HG02870 (cell line): ENCODE results near the gene PARD3.
"Not testable (repeated sequence)": the region's sequence is repeated elsewhere in the genome, so short reads cannot be mapped to it uniquely, and the experiment has no call there.

Experiments
- ATAC-seq: cut with Tn5 transposase; IDR thresholded peaks from one replicate; pipeline ENCODE4 v1.9.1; 2021; ENCODE audit warnings: mild to moderate bottlenecking, moderate library complexity; ENCODE audit not compliant: unreplicated experiment

PARD3 gene

GRCh38 chr10:34745244-34745643 lies 69.9 kb downstream of the PARD3 start:
- no peak for ATAC-seq

DNA sequence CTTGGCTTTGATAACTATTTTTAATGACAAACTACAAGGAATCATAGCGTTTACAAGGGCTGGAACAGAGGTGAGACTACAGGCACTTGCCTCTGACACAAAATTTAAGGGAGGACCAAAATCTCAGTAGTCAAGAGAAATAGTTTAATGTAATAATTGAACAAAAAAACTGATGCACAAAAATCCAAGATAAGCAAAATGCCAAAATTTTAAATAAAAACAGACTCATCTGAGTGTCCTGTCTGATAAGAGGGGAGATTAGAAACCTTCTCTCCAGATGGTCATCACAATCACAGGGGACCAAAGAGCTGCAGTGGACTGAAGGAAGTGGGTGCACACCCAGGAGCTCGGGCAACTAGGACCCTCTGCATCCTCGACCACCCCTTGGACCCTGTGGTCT lies 70.5 kb downstream of the PARD3 start:
- ATAC-seq: no peak

- no peak for ATAC-seq
Observed at GRCh38 chr10:34743814-34744213, 71.3 kb downstream of the PARD3 start.

GRCh38 chr10:34742456-34742855 lies 72.6 kb downstream of the PARD3 start:
- ATAC-seq: no peak

GRCh38 chr10:34741087-34741486 lies 74.0 kb downstream of the PARD3 start:
- not testable (repeated sequence) for ATAC-seq

GRCh38 chr10:34740321-34740720 lies 74.8 kb downstream of the PARD3 start:
- ATAC-seq: no peak

GRCh38 chr10:34739915-34740314 lies 75.2 kb downstream of the PARD3 start:
- no peak for ATAC-seq

GRCh38 chr10:34737772-34738169 lies 77.3 kb downstream of the PARD3 start:
- ATAC-seq: no peak

DNA sequence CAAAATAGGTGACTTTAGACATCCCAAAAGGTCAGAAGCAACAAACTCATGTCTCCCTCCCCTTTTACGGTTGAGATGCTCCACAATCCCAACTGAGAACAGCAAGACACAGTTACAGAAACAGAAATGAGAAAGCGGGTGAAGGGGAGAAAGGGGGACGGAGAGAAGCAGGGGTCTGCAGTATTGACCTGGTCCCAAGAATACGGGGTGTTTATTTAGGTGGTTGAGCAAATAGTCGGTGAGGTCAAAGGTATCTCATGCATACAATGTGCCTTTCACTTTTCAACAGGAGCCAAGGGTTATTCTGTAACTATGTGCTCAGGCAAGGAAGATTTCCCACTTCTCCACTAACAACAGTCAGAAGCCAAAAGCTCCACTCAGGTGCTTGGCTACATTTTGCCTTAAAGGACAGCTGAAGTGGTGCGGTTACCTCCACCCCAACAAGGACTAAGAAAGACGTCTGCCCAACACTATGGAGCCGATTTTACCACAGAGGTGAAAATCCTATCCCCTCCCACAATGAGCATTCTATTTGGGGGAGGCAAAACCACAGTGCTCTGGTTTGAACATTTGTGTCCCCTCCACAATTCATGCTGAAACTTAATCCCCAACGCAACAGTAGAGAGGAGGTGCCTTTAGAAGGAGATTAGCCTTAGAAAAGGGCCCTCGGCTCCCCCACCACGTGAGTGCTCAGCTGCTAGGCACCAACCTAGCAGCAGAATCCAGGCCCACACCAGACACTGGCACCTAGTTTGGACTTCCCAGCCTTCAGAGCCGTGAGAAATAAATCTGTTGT lies 77.9 kb downstream of the PARD3 start:
- ATAC-seq: no peak

GRCh38 chr10:34734918-34735317 lies 80.2 kb downstream of the PARD3 start:
- no peak for ATAC-seq

DNA sequence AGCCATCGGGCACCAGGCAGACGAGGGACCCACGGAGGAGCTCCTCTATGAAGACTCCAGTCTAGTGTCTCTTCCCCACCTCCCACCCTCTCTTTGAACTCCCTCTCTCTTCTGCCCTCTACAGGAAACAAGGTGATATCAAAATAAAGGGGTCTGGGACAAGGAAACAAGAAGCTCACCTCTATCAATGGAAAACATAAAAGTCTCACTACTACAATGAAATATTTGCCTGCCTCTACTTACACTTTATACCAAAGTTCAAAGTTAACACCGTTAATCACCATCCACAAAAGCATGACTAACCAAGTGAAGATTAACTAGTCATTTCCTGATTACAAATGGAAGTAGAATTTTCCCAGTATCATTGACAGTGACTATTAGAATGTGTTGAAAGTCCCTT lies 82.2 kb downstream of the PARD3 start:
- ATAC-seq: no peak

GRCh38 chr10:34731885-34732701 lies 83.0 kb downstream of the PARD3 start:
- no peak for ATAC-seq

- ATAC-seq: no peak
Observed at GRCh38 chr10:34731213-34731612, 83.9 kb downstream of the PARD3 start.

GRCh38 chr10:34730726-34731125 lies 84.4 kb downstream of the PARD3 start:
- no peak for ATAC-seq

DNA sequence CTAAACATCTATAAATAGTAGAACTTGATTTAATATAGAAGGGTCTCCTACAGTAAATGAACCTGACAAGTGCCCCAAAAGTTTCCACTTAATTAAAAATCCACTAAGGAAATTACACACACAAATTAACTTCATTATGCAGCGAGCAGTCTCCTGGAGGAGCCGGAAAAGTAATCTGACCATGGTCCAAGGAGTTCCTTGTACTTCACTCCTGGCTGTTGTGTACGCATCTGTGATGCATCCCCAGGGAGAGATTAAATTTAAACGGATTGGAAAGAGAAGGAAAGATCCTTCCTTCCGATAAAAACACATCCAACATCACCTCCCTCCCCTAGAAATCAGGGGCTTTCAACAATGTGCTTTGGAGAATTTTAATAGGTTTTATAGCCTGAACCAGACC lies 85.5 kb downstream of the PARD3 start:
- no peak for ATAC-seq

- no peak for ATAC-seq
Observed at GRCh38 chr10:34728361-34728760, 86.7 kb downstream of the PARD3 start.

DNA sequence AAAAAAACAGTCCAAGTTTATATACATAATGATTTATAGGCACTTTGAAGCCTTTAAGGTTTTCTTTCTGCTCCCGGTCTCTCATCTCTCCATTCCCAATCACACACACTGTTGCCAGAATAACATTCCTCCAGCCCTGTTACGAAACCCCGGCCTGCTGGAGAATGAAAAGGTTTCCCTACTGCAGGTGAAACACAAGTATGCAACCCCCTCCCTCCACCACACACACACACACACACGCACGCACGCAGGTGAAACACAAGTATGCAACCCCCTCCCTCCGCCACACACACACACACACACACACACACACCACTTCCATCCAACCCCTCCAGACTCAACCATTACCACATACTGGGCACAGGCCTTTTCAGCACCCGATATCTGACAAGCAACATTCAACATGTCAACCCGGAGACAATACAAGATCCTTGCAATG lies 87.5 kb downstream of the PARD3 start:
- no peak for ATAC-seq

DNA sequence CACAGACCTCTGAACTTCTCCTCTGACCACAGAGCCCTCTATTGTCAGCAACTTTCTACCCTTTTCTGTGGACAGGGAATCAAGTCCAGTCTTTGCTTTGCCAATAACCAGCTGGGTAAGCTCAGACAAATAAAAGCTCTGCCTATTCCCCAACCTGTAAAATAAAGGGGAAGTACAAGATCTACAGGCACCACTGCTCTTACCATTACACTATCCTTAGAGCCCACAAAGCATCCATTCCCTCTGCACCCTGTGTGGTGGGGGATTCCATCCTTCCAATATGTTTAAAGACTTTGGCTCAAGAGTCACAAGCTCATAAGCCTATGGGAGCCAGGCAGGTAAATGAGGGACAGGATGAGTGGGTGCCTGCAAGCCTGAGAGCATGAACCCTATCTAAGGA lies 88.2 kb downstream of the PARD3 start:
- ATAC-seq: no peak

GRCh38 chr10:34723750-34724149 lies 91.3 kb downstream of the PARD3 start:
- ATAC-seq: no peak

- ATAC-seq: no peak
Observed at GRCh38 chr10:34722404-34722803, 92.7 kb downstream of the PARD3 start.

GRCh38 chr10:34721208-34721840 lies 93.8 kb downstream of the PARD3 start:
- ATAC-seq: no peak

- no peak for ATAC-seq
Observed at GRCh38 chr10:34719746-34720145, 95.3 kb downstream of the PARD3 start.
